ENCODE measurements around the gene IKZF4. TPM values are rescaled to one million over a fixed set of nuclear protein-coding genes. Genes with fewer than 3 reads are reported as not detected.

IKZF4 gene
- total and polyA plus RNA-seq, 2 of the 8 experiments (the other 6 are each of a cell fraction or from before 2014, with no cell fraction given) = 8.0 to 13.3 TPM

GRCh38 chr12:55982319-55982936, 38.4 kb upstream of the IKZF4 start:
- Histone ChIP-seq H3K79me1 (ENCODE audit: low read depth, low read length) (no peaks in the 10 kb centered on the region; the same call in 1 of the 2 replicates), H4K91ac (replicated peaks; ENCODE audit: insufficient read length, low read length) (no peak overlapping the region), H3K23ac (ENCODE audit: insufficient read length) (no peak overlapping the region), H2BK20ac (ENCODE audit: low read length) (no peak overlapping the region), H3K4me3 (ENCODE audit: extremely low read depth in 1 of 4, insufficient read depth in 2 of 4, low read depth in 3 of 4, low read length in 4 of 4) (no peak overlapping the region), H4K20me1 (replicated peaks in 1 of 2; ENCODE audit: control insufficient read depth in 1 of 2, insufficient read depth in 2 of 2, low read length in 2 of 2) (peaks cover 2% of the 10 kb centered on the region in 2 experiments), H3K56ac (replicated peaks; ENCODE audit: insufficient read length, low read depth, low read length) (no peak overlapping the region), H2BK120ac (replicated peaks; ENCODE audit: low read depth, low read length) (no peak overlapping the region), H2BK5ac (ENCODE audit: low read depth, low read length) (no peak overlapping the region), H2BK12ac (ENCODE audit: low read depth, low read length) (no peak overlapping the region), H3K27me3 (replicated peaks in 1 of 4; ENCODE audit: control insufficient read depth in 3 of 4, extremely low read depth in 1 of 4, insufficient read depth in 3 of 4, low read length in 3 of 4) (no peaks in the 10 kb centered on the region), H3K4me1 (replicated peaks in 1 of 4; ENCODE audit: control insufficient read depth in 3 of 4, insufficient read depth in 4 of 4, low read length in 3 of 4) (no peaks in the 10 kb centered on the region), H3K79me2 (ENCODE audit: control insufficient read depth in 1 of 2, insufficient read depth in 2 of 2, low read length in 2 of 2) (peaks cover 0 to 8% of the 10 kb centered on the region in 2 experiments; a peak in 2 of 4 replicates), H3K4me2 (ENCODE audit: insufficient read depth in 1 of 2, low read depth in 2 of 2, low read length in 2 of 2) (no peak overlapping the region), H3K23me2 (ENCODE audit: low read depth, low read length) (no peaks in the 10 kb centered on the region), H3K36me3 (ENCODE audit: control insufficient read depth in 2 of 4, insufficient read depth in 4 of 4, low read length in 3 of 4) (peaks cover 0 to 29% (median 2%) of the 10 kb centered on the region in 4 experiments; a peak in 5 of 8 replicates), H3K9me3 (ENCODE audit: insufficient read depth in 2 of 2, low read depth in 1 of 2, low read length in 1 of 2) (no peaks in the 10 kb centered on the region), H3K18ac (ENCODE audit: extremely low read depth, low read length) (no peak overlapping the region), H2AFZ (ENCODE audit: low read length) (no peak overlapping the region), H2BK15ac (ENCODE audit: low read length) (no peak overlapping the region), H3K9ac (replicated peaks in 1 of 4; ENCODE audit: extremely low read depth in 1 of 4, low read depth in 3 of 4, low read length in 3 of 4) (no peak overlapping the region; a peak in 1 of 7 replicates), H3K27ac (ENCODE audit: low read depth, low read length) (no peak overlapping the region), H4K8ac (ENCODE audit: extremely low read depth, insufficient read depth, low read length) (no peak overlapping the region), H4K5ac (ENCODE audit: insufficient read length, low read depth, low read length) (no peak overlapping the region), H2AK5ac (ENCODE audit: low read depth, low read length) (no peak overlapping the region), H3K4ac (replicated peaks; ENCODE audit: insufficient read length, low read depth, low read length) (no peak overlapping the region), H3K14ac (ENCODE audit: insufficient read length) (no peak overlapping the region)
- ChIA-PET CTCF (ENCODE audit: partially characterized antibody) (interaction anchor here (0.6 to 3.5 kb wide), 8 partner anchors 8 to 162 kb away, joined by 3 to 21 read pairs (median 4); no protein-coding TSS in a partner anchor), POLR2A (ENCODE audit: partially characterized antibody) (interaction anchor here (0.6 to 4.3 kb wide), 6 partner anchors 8 to 152 kb away, joined by 3 to 24 read pairs (median 4); partner anchors contain the start of genes PMEL, RAB5B and SUOX)
- no peak for DNase-seq (ENCODE audit: low read depth in 1 of 2, low spot score in 2 of 2)
- WGBS, 2 experiments (ENCODE audit: extremely low coverage in 1 of 2, insufficient coverage in 1 of 2, insufficient read length in 1 of 2, insufficient replicate concordance in 2 of 2, low coverage in 1 of 2, low lambda C conversion rate in 2 of 2, missing lambda C conversion rate in 1 of 2) = 93% methylated on average over 3 of the region's 3 CpGs; no CpG with 5 or more reads in 1 of the 2 experiments
- no peak for FAIRE-seq
- TF ChIP-seq YY1 (IDR thresholded peaks at IDR 0.05; ENCODE audit: low read depth, low read length) (no peak), JUND (IDR thresholded peaks at IDR 0.05; ENCODE audit: low read length) (no peak), MAFK (IDR thresholded peaks at IDR 0.05; ENCODE audit: low read depth, low read length) (no peak), EP300 (IDR thresholded peaks at IDR 0.05; ENCODE audit: borderline replicate concordance in 1 of 2, low read depth in 2 of 2, low read length in 2 of 2) (no peak), CEBPB (IDR thresholded peaks at IDR 0.05; ENCODE audit: low read depth, low read length) (no peak), CHD2 (IDR thresholded peaks at IDR 0.05; ENCODE audit: low read length) (no peak), CBX5 (IDR thresholded peaks at IDR 0.05; ENCODE audit: low read depth, low read length) (no peak), SP4 (IDR thresholded peaks at IDR 0.05; ENCODE audit: low read length) (no peak), KDM4A (IDR thresholded peaks at IDR 0.05; ENCODE audit: low read depth, low read length, severe bottlenecking) (no peak), NRF1 (IDR thresholded peaks at IDR 0.05; ENCODE audit: low read depth, low read length) (no peak), POLR2A (IDR thresholded peaks at IDR 0.05; ENCODE audit: control extremely low read depth in 1 of 2, low read depth in 2 of 2, low read length in 2 of 2) (no peak), SAP30 (IDR thresholded peaks at IDR 0.05; ENCODE audit: insufficient read depth, insufficient replicate concordance, low read length) (no peak), SIRT6 (IDR thresholded peaks at IDR 0.05; ENCODE audit: low read length) (no peak), KDM1A (IDR thresholded peaks at IDR 0.05; ENCODE audit: borderline replicate concordance, low read length) (no peak)

Data from H1 (cell line).